DND-41 (cell line): ENCODE results near the gene CCDC92.

Experiments
- EZH2 ChIP-seq: IDR thresholded peaks from 3 replicates; pipeline ENCODE4 v1.6.1; 2012; ENCODE audit warnings: borderline replicate concordance, low read depth, mild to moderate bottlenecking, moderate library complexity, low read length, inconsistent platforms; ENCODE audit not compliant: severe bottlenecking
- TF ChIP-seq, protein P1 (sequence below): IDR thresholded peaks from 2 replicates; pipeline ENCODE4 v1.5.1; 2012; ENCODE audit warnings: borderline replicate concordance, low read length, moderate library complexity, mild to moderate bottlenecking; ENCODE audit not compliant: poor library complexity, severe bottlenecking; ENCODE audit errors: extremely low read depth

DNA sequence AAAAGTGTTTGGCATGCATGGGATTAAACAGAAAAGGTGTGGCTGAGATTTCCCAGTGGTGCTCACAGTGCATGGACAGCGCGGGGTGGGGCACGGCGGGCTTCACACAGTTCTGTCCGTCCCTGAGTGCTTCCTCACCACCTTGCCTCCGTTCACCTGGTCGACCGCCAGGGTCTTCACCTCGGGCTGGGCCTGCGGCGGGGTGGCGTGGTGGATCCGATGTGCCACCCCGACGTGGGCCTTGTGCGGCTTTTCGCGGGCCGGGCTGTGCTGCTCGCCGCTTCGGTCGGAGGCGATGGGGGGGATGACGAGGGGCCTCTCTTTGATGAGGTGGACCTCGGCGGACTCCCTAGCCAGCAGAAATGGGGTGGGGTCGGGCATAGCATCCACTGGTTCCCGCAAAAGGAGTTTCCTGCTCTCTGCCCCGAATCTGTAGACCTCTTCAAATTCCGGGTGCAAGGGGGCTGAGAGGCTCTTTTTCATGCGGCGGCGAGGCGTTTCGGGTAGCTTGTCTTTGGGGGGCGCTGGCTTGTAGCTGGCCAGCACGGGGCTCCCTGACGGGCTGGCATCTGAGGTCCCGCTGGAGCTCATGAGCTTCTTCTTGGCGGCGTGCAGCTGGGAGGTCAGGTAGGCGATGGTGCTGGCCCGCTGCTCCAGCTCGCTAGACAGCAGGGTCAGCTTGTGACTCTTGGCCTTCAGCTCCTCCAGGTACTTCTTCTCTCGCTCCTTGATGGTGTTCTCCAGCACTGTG, 35.5 kb downstream of the CCDC92 start:
- TF ChIP-seq, protein P1, sequence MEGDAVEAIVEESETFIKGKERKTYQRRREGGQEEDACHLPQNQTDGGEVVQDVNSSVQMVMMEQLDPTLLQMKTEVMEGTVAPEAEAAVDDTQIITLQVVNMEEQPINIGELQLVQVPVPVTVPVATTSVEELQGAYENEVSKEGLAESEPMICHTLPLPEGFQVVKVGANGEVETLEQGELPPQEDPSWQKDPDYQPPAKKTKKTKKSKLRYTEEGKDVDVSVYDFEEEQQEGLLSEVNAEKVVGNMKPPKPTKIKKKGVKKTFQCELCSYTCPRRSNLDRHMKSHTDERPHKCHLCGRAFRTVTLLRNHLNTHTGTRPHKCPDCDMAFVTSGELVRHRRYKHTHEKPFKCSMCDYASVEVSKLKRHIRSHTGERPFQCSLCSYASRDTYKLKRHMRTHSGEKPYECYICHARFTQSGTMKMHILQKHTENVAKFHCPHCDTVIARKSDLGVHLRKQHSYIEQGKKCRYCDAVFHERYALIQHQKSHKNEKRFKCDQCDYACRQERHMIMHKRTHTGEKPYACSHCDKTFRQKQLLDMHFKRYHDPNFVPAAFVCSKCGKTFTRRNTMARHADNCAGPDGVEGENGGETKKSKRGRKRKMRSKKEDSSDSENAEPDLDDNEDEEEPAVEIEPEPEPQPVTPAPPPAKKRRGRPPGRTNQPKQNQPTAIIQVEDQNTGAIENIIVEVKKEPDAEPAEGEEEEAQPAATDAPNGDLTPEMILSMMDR = no peak
- no peak for TF ChIP-seq EZH2
